NCI-H2227 treated with DMSO at 0.1 percent for 48 hours (cell line): Measurements from ENCODE around the gene MPZL1.
"Not testable (repeated sequence)": the region's sequence is repeated elsewhere in the genome, so short reads cannot be mapped to it uniquely, and the experiment has no call there.

ENCODE experiments used
- DNase-seq: peaks from one replicate; lab custom pipeline; 2025; lab: John Stamatoyannopoulos, UW

The MPZL1 gene

DNA sequence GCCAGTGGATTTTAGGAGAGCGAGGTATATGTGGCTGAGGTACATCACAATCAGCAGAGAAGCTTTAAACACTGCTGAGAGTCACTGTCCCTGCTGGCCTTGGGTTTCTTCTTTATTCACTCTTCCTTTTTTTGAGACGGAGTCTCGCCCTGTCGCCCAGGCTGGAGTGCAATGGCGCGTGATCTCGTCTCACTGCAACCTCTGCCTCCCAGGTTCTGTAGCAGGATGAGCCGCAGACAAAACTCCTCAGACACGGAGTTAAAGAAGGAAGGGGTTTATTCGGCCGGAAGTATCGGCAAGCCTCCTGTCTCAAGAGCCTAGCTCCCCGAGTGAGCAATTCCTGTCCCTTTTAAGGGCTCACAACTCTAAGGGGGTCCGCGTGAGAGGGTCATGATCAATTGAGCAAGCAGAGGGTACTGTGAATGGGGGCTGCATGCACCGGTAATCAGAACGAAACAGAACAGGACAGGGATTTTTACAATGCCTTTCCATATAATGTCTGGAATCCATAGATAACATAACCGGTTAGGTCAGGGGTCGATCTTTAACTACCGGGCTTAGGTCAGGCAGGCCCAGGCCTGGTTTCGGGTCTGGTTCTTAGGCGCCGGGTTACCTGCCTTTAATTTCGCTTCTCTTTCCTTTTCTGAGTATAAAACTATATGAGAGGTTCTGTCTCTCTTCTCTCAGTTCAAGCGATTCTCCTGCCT, 1.9 kb upstream of the MPZL1 start:
- not testable (repeated sequence) for DNase-seq

DNA sequence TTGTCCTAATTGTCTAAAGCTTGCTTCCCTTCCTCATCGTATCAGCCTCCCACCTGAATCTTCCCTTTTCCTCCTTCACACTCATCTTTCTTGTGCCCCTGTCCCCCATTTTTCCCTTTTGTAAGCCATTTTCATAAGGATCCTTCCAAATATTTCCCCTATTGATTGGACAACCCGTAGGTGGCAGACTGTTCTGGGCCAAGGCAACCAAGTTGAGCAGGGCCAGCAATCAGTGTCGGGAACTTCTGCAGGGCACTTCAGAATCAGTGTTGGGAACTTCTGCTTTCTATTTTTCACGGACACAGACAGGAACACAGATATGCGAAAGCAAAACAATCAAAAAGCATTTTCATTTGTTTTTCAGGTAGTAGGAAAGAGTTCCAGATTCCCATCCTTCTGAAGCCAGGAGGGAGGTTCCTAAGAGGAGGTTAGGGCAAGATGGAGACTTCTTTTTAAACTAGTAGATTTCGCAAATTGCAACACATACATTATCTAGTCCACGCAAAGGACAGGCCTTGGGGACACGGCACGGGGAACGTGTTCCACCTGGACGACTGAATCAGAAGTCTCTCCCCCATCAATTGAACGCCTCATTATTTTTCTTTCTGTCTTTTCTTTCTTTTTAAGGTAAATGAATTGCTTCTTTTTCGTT, 691 bp upstream of the MPZL1 start:
- peak; percentile 65 for DNase-seq

- DNase-seq, result peak; percentile 77
Observed at GRCh38 chr1:167722152-167722869, 529 bp downstream of the MPZL1 start.

GRCh38 chr1:167722870-167723251, 1.1 kb downstream of the MPZL1 start:
- DNase-seq, result no peak

- DNase-seq, result no peak
Observed at GRCh38 chr1:167723707-167724323, 2.0 kb downstream of the MPZL1 start.

DNA sequence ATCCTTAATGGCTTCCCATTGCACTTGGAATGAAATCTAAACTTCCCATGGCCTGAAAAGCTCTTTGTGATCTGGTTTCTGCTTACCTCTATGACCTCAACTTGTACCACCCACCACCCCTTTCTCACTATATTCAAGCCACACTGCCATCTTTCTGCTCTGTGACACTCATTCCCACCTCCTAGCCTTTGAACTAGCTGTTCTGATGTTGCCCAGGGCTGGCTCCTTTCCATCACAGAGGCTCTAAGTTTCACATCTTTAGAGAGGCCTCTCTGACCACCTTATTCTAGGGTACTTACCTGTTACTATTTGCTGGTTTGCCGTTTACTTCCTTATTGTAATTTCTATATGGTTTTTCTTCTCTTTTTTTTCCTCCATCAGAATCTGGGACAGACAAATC, 4.2 kb downstream of the MPZL1 start:
- DNase-seq, result no peak

DNA sequence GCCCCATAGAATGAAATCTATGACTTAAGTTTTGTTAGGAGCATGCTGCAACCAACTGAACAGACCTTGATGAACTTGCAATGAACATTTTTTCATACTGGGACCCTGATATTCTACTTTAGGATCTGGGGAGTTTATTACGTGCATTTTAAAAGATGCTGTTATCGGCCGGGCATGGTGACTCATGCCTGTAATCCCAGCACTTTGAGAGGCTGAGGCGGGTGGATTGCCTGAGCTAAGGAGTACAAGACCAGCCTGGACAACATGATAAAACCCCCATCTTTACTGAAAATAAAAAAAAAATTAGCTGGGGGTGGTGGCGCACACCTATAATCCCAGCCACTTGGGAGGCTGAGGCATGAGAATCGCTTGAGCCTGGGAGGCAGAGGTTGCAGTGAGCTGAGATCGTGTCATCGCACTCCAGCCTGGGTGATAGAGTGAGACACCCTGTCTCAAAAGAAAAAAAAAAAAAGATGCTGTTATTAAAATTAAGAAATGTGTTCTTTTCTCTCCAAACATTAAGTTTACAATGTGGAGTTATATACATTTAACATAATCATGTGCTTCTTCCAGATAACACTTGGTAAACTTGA, 7.1 kb downstream of the MPZL1 start:
- DNase-seq, result no peak

GRCh38 chr1:167734227-167734626, 12.4 kb downstream of the MPZL1 start:
- DNase-seq, result no peak

- no peak for DNase-seq
Observed at GRCh38 chr1:167734841-167735240, 13.1 kb downstream of the MPZL1 start.

- no peak for DNase-seq
Observed at GRCh38 chr1:167737169-167737568, 15.4 kb downstream of the MPZL1 start.

- DNase-seq, result no peak
Observed at GRCh38 chr1:167738158-167738557, 16.4 kb downstream of the MPZL1 start.

DNA sequence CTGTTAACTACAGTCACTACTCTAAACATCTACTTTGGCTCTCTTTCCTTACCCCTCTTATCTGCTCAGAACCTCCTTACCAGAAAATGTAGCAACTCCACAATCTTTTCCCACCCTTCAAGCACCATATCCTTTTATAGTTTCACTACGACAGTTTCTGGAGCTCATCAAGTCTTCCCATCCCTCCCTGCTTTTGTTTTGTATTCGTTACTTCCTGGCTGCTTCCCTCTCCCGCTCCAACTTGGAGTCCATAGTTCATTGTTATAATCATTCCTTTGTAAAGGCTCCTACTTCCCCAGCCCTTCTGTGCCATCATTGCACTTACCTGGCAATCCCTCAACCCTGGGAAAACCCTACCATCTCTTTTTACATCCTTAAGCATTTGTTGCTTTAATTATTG, 18.0 kb downstream of the MPZL1 start:
- no peak for DNase-seq

- not testable (repeated sequence) for DNase-seq
Observed at GRCh38 chr1:167741103-167741502, 19.3 kb downstream of the MPZL1 start.

DNA sequence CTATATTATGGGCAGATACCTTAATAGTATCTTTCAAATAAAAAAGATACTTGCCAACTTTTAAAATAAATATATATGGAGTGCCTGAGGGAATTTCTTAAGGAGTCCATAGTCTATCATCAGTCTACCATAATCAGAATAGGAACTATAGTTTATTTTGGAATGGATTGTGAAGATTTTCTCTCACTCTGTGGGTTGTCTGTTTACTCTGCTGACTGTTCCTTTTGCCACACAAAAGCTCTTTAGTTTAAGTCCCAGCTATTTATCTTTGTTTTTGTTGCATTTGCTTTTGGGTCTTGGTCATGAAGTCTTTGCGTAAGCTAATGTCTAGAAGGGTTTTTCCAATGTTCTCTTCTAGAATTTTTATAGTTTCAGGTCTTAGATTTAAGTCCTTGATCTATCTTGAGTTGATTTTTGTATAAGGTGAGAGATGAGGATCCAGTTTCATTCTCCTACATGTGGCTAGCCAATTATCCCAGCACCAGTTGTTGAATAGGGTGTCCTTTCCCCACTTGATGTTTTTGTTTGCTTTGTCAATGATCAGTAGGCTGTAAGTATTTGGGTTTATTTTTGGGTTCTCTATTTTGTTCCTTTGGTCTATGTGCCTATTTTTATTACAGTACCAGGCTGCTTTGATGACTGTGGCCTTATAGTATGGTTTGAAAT, 20.7 kb downstream of the MPZL1 start:
- not testable (repeated sequence) for DNase-seq

- no peak for DNase-seq
Observed at GRCh38 chr1:167744901-167745300, 23.1 kb downstream of the MPZL1 start.

DNA sequence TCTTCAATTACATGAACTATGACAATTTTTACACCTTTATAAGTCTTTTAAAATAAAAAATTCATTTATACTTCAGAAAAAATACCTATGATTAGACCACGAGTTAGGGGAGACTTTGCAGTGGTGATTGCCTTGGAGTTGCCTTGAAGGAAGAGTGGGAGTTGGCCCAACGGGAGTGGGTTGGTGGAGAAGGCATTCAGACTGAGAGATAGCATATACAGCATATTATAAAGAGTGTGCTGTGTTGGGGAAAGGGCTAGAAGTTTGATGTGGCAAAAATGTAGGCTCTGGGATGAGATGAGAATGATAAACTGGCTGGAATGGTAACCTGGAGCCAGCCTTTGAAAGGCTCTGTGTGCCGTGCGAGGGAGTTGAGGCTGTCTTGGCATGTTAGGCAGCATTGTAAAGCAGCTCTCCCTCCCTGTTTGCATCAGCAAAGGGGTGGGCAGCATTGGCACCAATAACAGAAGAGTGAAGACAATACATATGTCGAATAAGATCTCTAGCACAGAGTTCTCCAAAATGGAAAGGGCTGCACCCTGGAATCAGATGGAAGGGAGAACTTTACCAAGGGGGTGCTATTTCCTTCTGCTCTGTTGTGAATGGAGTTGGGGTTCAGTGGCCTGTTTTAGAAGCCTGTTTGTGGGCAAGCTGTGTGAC, 24.4 kb downstream of the MPZL1 start:
- no peak for DNase-seq

GRCh38 chr1:167746988-167747655, 25.3 kb downstream of the MPZL1 start:
- DNase-seq, result no peak

GRCh38 chr1:167747988-167748387, 26.2 kb downstream of the MPZL1 start:
- DNase-seq, result no peak

DNA sequence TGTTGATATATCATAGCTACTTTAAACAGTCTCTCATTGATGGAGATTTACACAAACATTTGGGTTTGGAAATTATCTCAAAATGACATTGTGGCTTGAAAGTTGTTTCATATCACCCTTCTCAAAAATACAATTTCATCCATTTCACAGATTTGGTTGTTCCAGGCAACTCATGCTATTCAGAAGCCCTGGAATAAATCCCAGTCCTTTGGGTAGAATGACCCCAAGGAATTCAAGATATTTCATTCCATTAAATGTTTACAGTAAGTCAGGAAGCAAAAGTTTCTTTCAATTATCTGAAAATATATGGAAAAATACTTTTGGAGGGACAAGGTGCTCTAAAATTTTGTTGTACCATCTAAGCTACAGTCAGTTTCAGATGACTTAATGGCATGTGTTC, 27.1 kb downstream of the MPZL1 start:
- no peak for DNase-seq

DNA sequence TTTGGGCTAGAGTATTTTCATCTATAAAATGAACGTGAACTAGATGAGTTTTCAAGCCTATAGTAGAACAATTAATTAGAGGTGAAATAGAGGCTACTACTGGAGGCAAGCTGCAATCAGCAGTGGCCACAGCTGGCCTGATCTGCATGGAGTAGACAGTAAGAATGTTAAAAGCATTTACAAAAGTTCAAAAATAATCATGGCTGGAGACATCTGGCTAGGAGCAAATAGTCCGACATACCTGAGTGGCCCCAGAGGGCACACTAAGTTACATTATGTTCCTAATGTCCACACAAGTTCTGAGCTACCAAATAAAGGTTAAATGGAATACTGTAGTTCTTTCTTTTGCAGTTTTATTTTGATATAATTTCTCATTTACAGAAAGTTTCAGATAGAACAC, 28.0 kb downstream of the MPZL1 start:
- DNase-seq, result no peak

DNA sequence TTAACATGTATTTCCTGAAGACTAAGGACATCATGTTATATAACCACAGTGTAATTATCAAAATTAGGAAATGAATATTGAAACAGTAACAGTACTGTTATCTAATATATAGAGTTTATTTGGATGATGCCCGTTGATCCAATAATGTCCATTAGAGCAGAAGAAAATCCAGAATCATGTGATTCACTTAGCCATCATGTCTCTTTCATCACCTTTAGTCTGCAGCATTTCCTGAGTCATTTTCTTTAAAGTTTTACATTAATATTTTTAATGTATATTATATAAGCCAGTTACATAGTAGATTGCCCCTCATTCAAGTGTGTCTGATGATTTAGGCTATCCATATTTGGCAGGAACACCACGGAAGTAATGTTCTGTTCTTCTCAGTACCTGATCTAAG, 28.9 kb downstream of the MPZL1 start:
- DNase-seq, result no peak
